ENCODE data around the gene BCAN. TPM values are rescaled to one million over a fixed set of nuclear protein-coding genes. Genes with fewer than 3 reads are reported as not detected.
A peak's percentile ranks its signal among the peaks of the same experiment; 100 is the strongest.

The BCAN gene
- total RNA-seq, result not detected
- not detected for total RNA-seq (2013)
- total RNA-seq, result 0 to 0.15 (median 0) reads per million in 29 experiments

- peak within 1 kb of the TSS in 1 of 2 donors; percentile 52 for H3K4me3 ChIP-seq (ENCODE audit: control insufficient read depth in 1 of 2, extremely low read depth in 1 of 2, low read length in 1 of 2)
- Mint-ChIP-seq H3K4me3 (peak within 1 kb of the TSS; percentile 56 to 81 (median 57)), H3K4me1 (peaks cover 20 to 36% (median 34%) of the 10 kb centered on the region in 3 donors), H3K36me3 (no peaks in the 10 kb centered on the region), H3K9me3 (no peaks in the 10 kb centered on the region), H3K27ac (peak within 1 kb of the TSS in 1 of 2 donors; percentile 43), H3K27me3 (peaks cover 69 to 89% of the 10 kb centered on the region in 2 donors)
- ATAC-seq (replicated peaks in 1 of 4) (peak; percentile 39 to 70 (median 58)), DNase-seq (peak in 4 of 35 experiments; percentile 24 to 42 (median 25))
- no peaks in the 10 kb centered on the region for H3K9me3 ChIP-seq
- POLR2A ChIA-PET, result no interaction called here
- peaks cover 9 to 34% of the 10 kb centered on the region in 2 experiments for H3K4me1 ChIP-seq (ENCODE audit: control insufficient read depth in 1 of 2, extremely low read depth in 1 of 2, insufficient read depth in 2 of 2, low read length in 2 of 2)
- H3K36me3 ChIP-seq (ENCODE audit: control insufficient read depth in 2 of 2, extremely low read depth in 1 of 2, insufficient read depth in 1 of 2, low read length in 1 of 2), result no peaks in the 10 kb centered on the region
- H3K27ac ChIP-seq (ENCODE audit: low read length), result no peak within 1 kb of the TSS
- CTCF ChIA-PET, result interaction anchor here in 1 of 2 donors (1.0 kb wide), 1 partner anchor 15 kb away, joined by 4 read pairs; no protein-coding TSS in a partner anchor
- WGBS (ENCODE audit: insufficient coverage), result under 1% methylated on average over 28 of the region's 46 CpGs
- H3K27me3 ChIP-seq (replicated peaks in 1 of 2; ENCODE audit: control insufficient read depth in 2 of 2, extremely low read depth in 1 of 2, insufficient read depth in 2 of 2, low read length in 1 of 2), result peaks cover 17 to 95% of the 10 kb centered on the region in 2 experiments
These were observed at the start of gene BCAN for GRCh38 chr1:156641761-156642264. TSS of gene BCAN (plus strand) at chr1:156642117. CDS start at chr1:156646055, 3,938 bp downstream.

DNA sequence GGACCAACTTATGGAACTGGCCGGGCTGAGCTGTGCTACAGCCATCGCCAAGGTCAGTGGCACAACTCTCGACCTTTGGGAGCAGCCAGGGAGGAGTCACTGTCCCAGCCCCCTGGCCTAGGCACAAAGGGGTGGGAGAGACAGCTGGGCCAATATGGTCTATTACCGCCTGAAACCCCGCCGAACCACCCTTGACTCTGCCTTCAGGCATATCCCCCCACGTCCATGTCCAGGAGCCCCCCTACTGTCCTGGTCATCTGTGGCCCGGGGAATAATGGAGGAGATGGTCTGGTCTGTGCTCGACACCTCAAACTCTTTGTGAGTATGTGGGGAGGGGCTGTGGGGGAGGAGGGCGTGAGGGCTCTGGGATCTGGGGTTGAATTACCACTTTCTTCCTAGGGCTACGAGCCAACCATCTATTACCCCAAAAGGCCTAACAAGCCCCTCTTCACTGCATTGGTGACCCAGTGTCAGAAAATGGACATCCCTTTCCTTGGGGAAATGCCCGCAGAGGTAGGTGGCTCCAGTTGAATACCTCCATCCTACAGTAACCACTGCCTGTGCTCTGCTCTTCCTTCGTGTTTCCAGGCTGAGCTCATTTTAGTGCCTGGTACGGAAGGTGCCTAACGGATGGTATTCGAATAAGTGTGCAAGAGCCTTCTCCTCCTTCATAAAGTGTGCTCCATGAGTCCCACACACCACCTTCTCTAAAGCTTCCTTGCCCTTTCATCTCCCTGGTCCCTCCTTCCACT, 49.6 kb upstream of the BCAN start:
- no peaks in the 10 kb centered on the region for H3K9me3 ChIP-seq
- Mint-ChIP-seq H3K36me3 (peaks cover 15% of the 10 kb centered on the region), H3K9me3 (no peaks in the 10 kb centered on the region), H3K27me3 (no peaks in the 10 kb centered on the region), H3K4me3 (peak overlapping the region; percentile 77 to 86 (median 81)), H3K27ac (peak overlapping the region; percentile 78 to 85), H3K4me1 (peaks cover 16 to 26% (median 19%) of the 10 kb centered on the region in 3 donors)
- H3K27me3 ChIP-seq (replicated peaks in 1 of 2; ENCODE audit: control insufficient read depth in 2 of 2, extremely low read depth in 1 of 2, insufficient read depth in 2 of 2, low read length in 1 of 2), result no peaks in the 10 kb centered on the region
- ATAC-seq (replicated peaks in 1 of 4) (no peak), DNase-seq (peak in 1 of 35 experiments; percentile 14)
- peaks cover 12 to 23% of the 10 kb centered on the region in 2 experiments for H3K4me1 ChIP-seq (ENCODE audit: control insufficient read depth in 1 of 2, extremely low read depth in 1 of 2, insufficient read depth in 2 of 2, low read length in 2 of 2)
- CTCF ChIA-PET, result interaction anchor here (1.0 to 2.2 kb wide), 6 partner anchors 9 to 207 kb away, joined by 3 to 14 read pairs (median 4); partner anchors contain the start of gene GPATCH4 (in 1 of the 2)
- H3K27ac ChIP-seq (ENCODE audit: low read length), result peak overlapping the region; percentile 69
- POLR2A ChIA-PET, result interaction anchor here in 1 of 2 donors (0.6 kb wide), 1 partner anchor 11 kb away, joined by 3 read pairs; no protein-coding TSS in a partner anchor
- peaks cover 22 to 43% of the 10 kb centered on the region in 2 donors for H3K36me3 ChIP-seq (ENCODE audit: control insufficient read depth in 2 of 2, extremely low read depth in 1 of 2, insufficient read depth in 1 of 2, low read length in 1 of 2)
- peak overlapping the region; percentile 77 to 89 for H3K4me3 ChIP-seq (ENCODE audit: control insufficient read depth in 1 of 2, extremely low read depth in 1 of 2, low read length in 1 of 2)
- 54% methylated on average over 8 of the region's 16 CpGs for WGBS (ENCODE audit: insufficient coverage)

DNA sequence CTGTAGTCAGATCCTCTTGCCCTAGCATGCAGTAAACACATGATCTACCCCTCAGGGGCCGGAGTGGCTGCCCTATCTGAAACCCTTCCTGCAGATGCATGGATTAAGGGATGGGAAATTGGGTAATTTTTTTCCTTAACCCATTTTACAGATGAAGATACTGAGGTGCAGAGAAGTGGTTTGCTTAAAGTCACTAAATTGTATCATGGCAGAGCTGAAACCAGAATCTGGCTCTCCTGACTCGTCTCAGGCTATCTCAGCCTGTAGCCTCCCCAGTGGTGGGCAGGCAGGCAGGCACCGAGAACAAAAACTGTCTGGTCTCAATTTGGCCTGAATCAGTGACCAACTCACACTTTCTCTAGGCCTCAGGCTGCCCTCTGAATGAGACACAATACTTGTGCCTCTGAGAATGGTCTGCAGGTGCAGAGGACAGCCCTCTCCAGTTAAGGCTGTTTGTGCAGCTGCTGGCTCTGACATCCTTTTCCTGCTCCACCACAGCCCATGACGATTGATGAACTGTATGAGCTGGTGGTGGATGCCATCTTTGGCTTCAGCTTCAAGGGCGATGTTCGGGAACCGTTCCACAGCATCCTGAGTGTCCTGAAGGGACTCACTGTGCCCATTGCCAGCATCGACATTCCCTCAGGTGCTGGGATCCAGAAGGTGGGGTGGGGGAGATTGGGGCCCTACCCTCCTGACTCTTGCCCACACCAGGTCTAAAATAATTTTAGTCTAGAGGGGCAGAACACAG, 48.8 kb upstream of the BCAN start:
- H3K9me3 Mint-ChIP-seq, result no peaks in the 10 kb centered on the region
- H3K36me3 Mint-ChIP-seq, result peaks cover 18% of the 10 kb centered on the region
- WGBS (ENCODE audit: insufficient coverage), result 95% methylated on average over 2 of the region's 8 CpGs
- ChIA-PET CTCF (interaction anchor here (1.0 to 2.1 kb wide), 3 partner anchors 9 to 208 kb away, joined by 3 to 7 read pairs (median 3); partner anchors contain the start of gene GPATCH4 (in 1 of the 2)), POLR2A (interaction anchor here in 1 of 2 donors (0.6 kb wide), 1 partner anchor 12 kb away, joined by 3 read pairs; no protein-coding TSS in a partner anchor)
- H3K27ac Mint-ChIP-seq, result peak overlapping the region; percentile 78 to 85
- no peak overlapping the region for H3K4me3 ChIP-seq (ENCODE audit: control insufficient read depth in 1 of 2, extremely low read depth in 1 of 2, low read length in 1 of 2)
- peak overlapping the region; percentile 77 to 86 (median 81) for H3K4me3 Mint-ChIP-seq
- no peaks in the 10 kb centered on the region for H3K27me3 Mint-ChIP-seq
- DNase-seq (no peak), ATAC-seq (replicated peaks in 1 of 4) (no peak)
- H3K27me3 ChIP-seq (replicated peaks in 1 of 2; ENCODE audit: control insufficient read depth in 2 of 2, extremely low read depth in 1 of 2, insufficient read depth in 2 of 2, low read length in 1 of 2), result no peaks in the 10 kb centered on the region
- peaks cover 27 to 50% of the 10 kb centered on the region in 2 donors for H3K36me3 ChIP-seq (ENCODE audit: control insufficient read depth in 2 of 2, extremely low read depth in 1 of 2, insufficient read depth in 1 of 2, low read length in 1 of 2)
- H3K4me1 Mint-ChIP-seq, result peaks cover 17 to 26% (median 19%) of the 10 kb centered on the region in 3 donors
- H3K9me3 ChIP-seq, result no peaks in the 10 kb centered on the region
- no peak overlapping the region for H3K27ac ChIP-seq (ENCODE audit: low read length)
- H3K4me1 ChIP-seq (ENCODE audit: control insufficient read depth in 1 of 2, extremely low read depth in 1 of 2, insufficient read depth in 2 of 2, low read length in 2 of 2), result peaks cover 12 to 23% of the 10 kb centered on the region in 2 experiments

GRCh38 chr1:156593661-156593989, 48.3 kb upstream of the BCAN start:
- Mint-ChIP-seq H3K27me3 (no peaks in the 10 kb centered on the region), H3K36me3 (peaks cover 22% of the 10 kb centered on the region), H3K27ac (no peak overlapping the region), H3K4me3 (no peak overlapping the region), H3K9me3 (no peaks in the 10 kb centered on the region), H3K4me1 (peaks cover 19 to 26% (median 19%) of the 10 kb centered on the region in 3 donors)
- POLR2A ChIA-PET, result no interaction called here
- no peak overlapping the region for H3K4me3 ChIP-seq (ENCODE audit: control insufficient read depth in 1 of 2, extremely low read depth in 1 of 2, low read length in 1 of 2)
- H3K36me3 ChIP-seq (ENCODE audit: control insufficient read depth in 2 of 2, extremely low read depth in 1 of 2, insufficient read depth in 1 of 2, low read length in 1 of 2), result peaks cover 27 to 56% of the 10 kb centered on the region in 2 donors
- H3K9me3 ChIP-seq, result no peaks in the 10 kb centered on the region
- no peak overlapping the region for H3K27ac ChIP-seq (ENCODE audit: low read length)
- DNase-seq (no peak), ATAC-seq (replicated peaks in 1 of 4) (no peak)
- H3K4me1 ChIP-seq (ENCODE audit: control insufficient read depth in 1 of 2, extremely low read depth in 1 of 2, insufficient read depth in 2 of 2, low read length in 2 of 2), result peaks cover 12 to 23% of the 10 kb centered on the region in 2 experiments
- H3K27me3 ChIP-seq (replicated peaks in 1 of 2; ENCODE audit: control insufficient read depth in 2 of 2, extremely low read depth in 1 of 2, insufficient read depth in 2 of 2, low read length in 1 of 2), result no peaks in the 10 kb centered on the region
- 81% methylated on average over 3 of the region's 8 CpGs for WGBS (ENCODE audit: insufficient coverage)
- CTCF ChIA-PET, result interaction anchor here in 1 of 2 donors (1.4 kb wide), 1 partner anchor 8 kb away, joined by 3 read pairs; the partner anchor contains the start of gene GPATCH4

- H3K9me3 Mint-ChIP-seq, result no peaks in the 10 kb centered on the region
- H3K36me3 ChIP-seq (ENCODE audit: control insufficient read depth in 2 of 2, extremely low read depth in 1 of 2, insufficient read depth in 1 of 2, low read length in 1 of 2), result peaks cover 27 to 59% of the 10 kb centered on the region in 2 donors
- peaks cover 19 to 26% (median 19%) of the 10 kb centered on the region in 3 donors for H3K4me1 Mint-ChIP-seq
- peaks cover 12 to 23% of the 10 kb centered on the region in 2 experiments for H3K4me1 ChIP-seq (ENCODE audit: control insufficient read depth in 1 of 2, extremely low read depth in 1 of 2, insufficient read depth in 2 of 2, low read length in 2 of 2)
- H3K4me3 Mint-ChIP-seq, result no peak overlapping the region
- DNase-seq (no peak), ATAC-seq (replicated peaks in 1 of 4) (no peak)
- WGBS (ENCODE audit: insufficient coverage), result 100% methylated on average over 3 of the region's 3 CpGs
- H3K9me3 ChIP-seq, result no peaks in the 10 kb centered on the region
- CTCF ChIA-PET, result interaction anchor here in 1 of 2 donors (1.1 to 1.7 kb wide), 2 partner anchors 8 to 10 kb away, joined by 6 read pairs; no protein-coding TSS in a partner anchor
- H3K36me3 Mint-ChIP-seq, result peaks cover 25% of the 10 kb centered on the region
- H3K27ac Mint-ChIP-seq, result no peak overlapping the region
- H3K27me3 Mint-ChIP-seq, result no peaks in the 10 kb centered on the region
- H3K4me3 ChIP-seq (ENCODE audit: control insufficient read depth in 1 of 2, extremely low read depth in 1 of 2, low read length in 1 of 2), result no peak overlapping the region
- no peak overlapping the region for H3K27ac ChIP-seq (ENCODE audit: low read length)
- H3K27me3 ChIP-seq (replicated peaks in 1 of 2; ENCODE audit: control insufficient read depth in 2 of 2, extremely low read depth in 1 of 2, insufficient read depth in 2 of 2, low read length in 1 of 2), result no peaks in the 10 kb centered on the region
- POLR2A ChIA-PET, result no interaction called here
These were observed 47.7 kb upstream of the BCAN start for GRCh38 chr1:156594190-156594589.

Data from T-cell (primary cell).